ENCODE measurements around the gene SPRY4. TPM values are rescaled to one million over a fixed set of nuclear protein-coding genes. Genes with fewer than 3 reads are reported as not detected.
"Not testable (repeated sequence)": the region's sequence is repeated elsewhere in the genome, so short reads cannot be mapped to it uniquely, and the experiment has no call there.

The SPRY4 gene
- total RNA-seq, 1 experiment from 2014 or later = 35.5 TPM

DNA sequence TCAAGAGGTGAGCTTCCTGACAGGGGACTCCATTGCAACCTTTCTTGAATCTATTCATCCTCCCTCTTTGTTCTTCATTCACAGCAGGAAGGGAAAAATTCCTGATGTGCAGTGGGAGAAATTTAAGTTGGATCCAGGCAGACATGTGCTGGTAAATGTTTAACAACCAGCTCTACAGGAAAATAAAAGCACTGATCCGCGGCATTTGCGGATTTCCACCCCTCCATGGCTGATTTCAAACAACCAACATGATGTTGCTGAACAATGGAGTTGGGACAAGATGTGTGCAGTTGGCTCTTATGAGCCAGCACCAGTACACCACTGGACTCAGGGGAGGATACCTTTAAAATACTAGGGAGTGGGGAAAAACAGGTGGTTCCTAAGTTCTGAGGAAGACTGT, 47.0 kb downstream of the SPRY4 start:
- Histone ChIP-seq H3K9me3 (ENCODE audit: low read depth, low read length, poor library complexity, severe bottlenecking) (no peaks in the 10 kb centered on the region), H3K4me1 (ENCODE audit: insufficient read depth, low read length, poor library complexity, severe bottlenecking) (peaks cover 13% of the 10 kb centered on the region), H3K36me3 (ENCODE audit: insufficient read depth, low read length, poor library complexity, severe bottlenecking) (no peaks in the 10 kb centered on the region), H3K4me3 (ENCODE audit: low read depth, low read length, poor library complexity, severe bottlenecking) (no peak overlapping the region), H3K27ac (ENCODE audit: low read depth, low read length, poor library complexity, severe bottlenecking) (no peak overlapping the region), H3K27me3 (replicated peaks; ENCODE audit: insufficient read depth, low read depth, low read length, poor library complexity) (no peaks in the 10 kb centered on the region)
- DNase-seq (ENCODE audit: low spot score) = no peak
- POLR2A ChIA-PET (ENCODE audit: low non-redundant PET) = no interaction called here
- intact Hi-C loops (cut with micrococcal nuclease; ENCODE audit: unreplicated experiment) = no loop called here
- CTCF ChIA-PET = no interaction called here
- BruUV-seq (replicated peaks) = no TSS peak
- TF ChIP-seq EZH2 (IDR thresholded peaks at IDR 0.05; ENCODE audit: borderline replicate concordance, low read depth, low read length, poor library complexity, severe bottlenecking) = no peak
- TF ChIP-seq, protein P1, sequence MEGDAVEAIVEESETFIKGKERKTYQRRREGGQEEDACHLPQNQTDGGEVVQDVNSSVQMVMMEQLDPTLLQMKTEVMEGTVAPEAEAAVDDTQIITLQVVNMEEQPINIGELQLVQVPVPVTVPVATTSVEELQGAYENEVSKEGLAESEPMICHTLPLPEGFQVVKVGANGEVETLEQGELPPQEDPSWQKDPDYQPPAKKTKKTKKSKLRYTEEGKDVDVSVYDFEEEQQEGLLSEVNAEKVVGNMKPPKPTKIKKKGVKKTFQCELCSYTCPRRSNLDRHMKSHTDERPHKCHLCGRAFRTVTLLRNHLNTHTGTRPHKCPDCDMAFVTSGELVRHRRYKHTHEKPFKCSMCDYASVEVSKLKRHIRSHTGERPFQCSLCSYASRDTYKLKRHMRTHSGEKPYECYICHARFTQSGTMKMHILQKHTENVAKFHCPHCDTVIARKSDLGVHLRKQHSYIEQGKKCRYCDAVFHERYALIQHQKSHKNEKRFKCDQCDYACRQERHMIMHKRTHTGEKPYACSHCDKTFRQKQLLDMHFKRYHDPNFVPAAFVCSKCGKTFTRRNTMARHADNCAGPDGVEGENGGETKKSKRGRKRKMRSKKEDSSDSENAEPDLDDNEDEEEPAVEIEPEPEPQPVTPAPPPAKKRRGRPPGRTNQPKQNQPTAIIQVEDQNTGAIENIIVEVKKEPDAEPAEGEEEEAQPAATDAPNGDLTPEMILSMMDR (conservative IDR thresholded peaks at IDR 0.05; ENCODE audit: low read depth, low read length) = no peak

DNA sequence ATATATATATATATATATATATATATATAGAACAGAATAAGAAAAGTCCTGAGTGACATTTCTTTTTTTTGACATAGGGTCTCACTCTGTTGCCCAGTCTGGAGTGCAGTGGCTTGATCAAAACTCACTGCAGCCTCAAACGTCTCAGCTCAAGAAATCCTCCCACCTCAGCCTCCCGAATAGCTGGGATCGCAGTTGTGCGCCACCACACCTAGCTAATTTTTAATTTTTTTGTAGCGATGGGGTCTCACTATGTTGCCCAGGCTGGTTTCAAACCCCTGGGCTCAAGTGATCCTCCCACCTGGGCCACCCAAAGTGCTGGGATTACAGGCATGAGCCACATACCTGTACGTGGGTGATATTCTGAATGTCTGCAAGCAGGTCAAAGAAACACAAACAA, 48.3 kb downstream of the SPRY4 start:
- Histone ChIP-seq H3K4me3 (ENCODE audit: low read depth, low read length, poor library complexity, severe bottlenecking) (no peak overlapping the region), H3K27ac (ENCODE audit: low read depth, low read length, poor library complexity, severe bottlenecking) (no peak overlapping the region), H3K9me3 (ENCODE audit: low read depth, low read length, poor library complexity, severe bottlenecking) (no peaks in the 10 kb centered on the region), H3K4me1 (ENCODE audit: insufficient read depth, low read length, poor library complexity, severe bottlenecking) (peaks cover 13% of the 10 kb centered on the region), H3K36me3 (ENCODE audit: insufficient read depth, low read length, poor library complexity, severe bottlenecking) (no peaks in the 10 kb centered on the region), H3K27me3 (replicated peaks; ENCODE audit: insufficient read depth, low read depth, low read length, poor library complexity) (no peaks in the 10 kb centered on the region)
- ChIA-PET POLR2A (ENCODE audit: low non-redundant PET) (no interaction called here), CTCF (no interaction called here)
- intact Hi-C loops (cut with micrococcal nuclease; ENCODE audit: unreplicated experiment) = no loop called here
- BruUV-seq (replicated peaks) = no TSS peak
- DNase-seq (ENCODE audit: low spot score) = no peak
- TF ChIP-seq, protein P1 (conservative IDR thresholded peaks at IDR 0.05; ENCODE audit: low read depth, low read length) = no peak

DNA sequence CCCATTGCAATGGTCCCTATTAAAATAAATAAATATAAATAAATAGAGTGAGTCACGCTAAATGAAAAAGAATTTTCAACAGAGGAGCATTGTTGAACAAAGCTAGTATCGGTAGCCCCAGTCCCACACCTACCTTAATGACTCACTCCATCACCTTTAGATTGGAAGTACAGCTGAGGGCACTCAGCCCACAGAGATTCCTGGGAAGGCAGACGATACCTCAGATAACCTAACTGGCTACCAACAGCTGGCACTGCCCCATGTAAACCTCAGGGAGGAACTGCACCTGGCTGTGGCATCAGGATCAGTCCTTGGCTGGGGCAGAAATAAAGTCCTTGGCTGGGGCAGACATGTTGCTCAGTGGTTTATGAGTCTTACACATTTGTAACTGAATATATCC, 49.3 kb downstream of the SPRY4 start:
- intact Hi-C loops (cut with micrococcal nuclease; ENCODE audit: unreplicated experiment) = no loop called here
- Histone ChIP-seq H3K4me3 (ENCODE audit: low read depth, low read length, poor library complexity, severe bottlenecking) (no peak overlapping the region), H3K27ac (ENCODE audit: low read depth, low read length, poor library complexity, severe bottlenecking) (no peak overlapping the region), H3K27me3 (replicated peaks; ENCODE audit: insufficient read depth, low read depth, low read length, poor library complexity) (no peaks in the 10 kb centered on the region), H3K36me3 (ENCODE audit: insufficient read depth, low read length, poor library complexity, severe bottlenecking) (no peaks in the 10 kb centered on the region), H3K4me1 (ENCODE audit: insufficient read depth, low read length, poor library complexity, severe bottlenecking) (peaks cover 9% of the 10 kb centered on the region), H3K9me3 (ENCODE audit: low read depth, low read length, poor library complexity, severe bottlenecking) (no peaks in the 10 kb centered on the region)
- BruUV-seq (replicated peaks) = no TSS peak
- CTCF ChIA-PET = no interaction called here
- TF ChIP-seq EZH2 (IDR thresholded peaks at IDR 0.05; ENCODE audit: borderline replicate concordance, low read depth, low read length, poor library complexity, severe bottlenecking) = no peak
- TF ChIP-seq, protein P1 (conservative IDR thresholded peaks at IDR 0.05; ENCODE audit: low read depth, low read length) = no peak
- POLR2A ChIA-PET (ENCODE audit: low non-redundant PET) = no interaction called here
- no peak for DNase-seq (ENCODE audit: low spot score)

DNA sequence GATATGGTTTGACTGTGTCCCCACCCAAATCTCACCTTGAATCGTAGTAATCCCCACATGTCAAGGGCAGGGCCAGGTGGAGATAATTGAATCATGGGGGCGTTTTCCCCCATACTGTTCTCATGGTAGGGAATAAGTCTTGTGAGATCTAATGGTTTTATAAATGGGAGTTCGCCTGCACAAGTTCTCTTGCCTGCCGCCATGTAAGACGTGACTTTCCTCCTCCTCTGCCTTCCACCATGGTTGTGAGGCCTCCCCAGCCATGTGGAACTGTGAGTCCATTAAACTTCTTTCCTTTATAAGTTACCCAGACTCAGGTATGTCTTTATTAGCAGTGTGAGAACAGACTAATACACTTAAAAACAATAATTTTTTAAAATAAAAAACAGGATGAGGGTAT, 52.2 kb downstream of the SPRY4 start:
- DNase-seq (ENCODE audit: low spot score); H3K4me1 ChIP-seq (ENCODE audit: insufficient read depth, low read length, poor library complexity, severe bottlenecking); H3K36me3 ChIP-seq (ENCODE audit: insufficient read depth, low read length, poor library complexity, severe bottlenecking); intact Hi-C loops (cut with micrococcal nuclease; ENCODE audit: unreplicated experiment); CTCF ChIA-PET; H3K27me3 ChIP-seq (replicated peaks; ENCODE audit: insufficient read depth, low read depth, low read length, poor library complexity); H3K4me3 ChIP-seq (ENCODE audit: low read depth, low read length, poor library complexity, severe bottlenecking); BruUV-seq (replicated peaks); POLR2A ChIA-PET (ENCODE audit: low non-redundant PET); H3K27ac ChIP-seq (ENCODE audit: low read depth, low read length, poor library complexity, severe bottlenecking); H3K9me3 ChIP-seq (ENCODE audit: low read depth, low read length, poor library complexity, severe bottlenecking): not testable (repeated sequence)

DNA sequence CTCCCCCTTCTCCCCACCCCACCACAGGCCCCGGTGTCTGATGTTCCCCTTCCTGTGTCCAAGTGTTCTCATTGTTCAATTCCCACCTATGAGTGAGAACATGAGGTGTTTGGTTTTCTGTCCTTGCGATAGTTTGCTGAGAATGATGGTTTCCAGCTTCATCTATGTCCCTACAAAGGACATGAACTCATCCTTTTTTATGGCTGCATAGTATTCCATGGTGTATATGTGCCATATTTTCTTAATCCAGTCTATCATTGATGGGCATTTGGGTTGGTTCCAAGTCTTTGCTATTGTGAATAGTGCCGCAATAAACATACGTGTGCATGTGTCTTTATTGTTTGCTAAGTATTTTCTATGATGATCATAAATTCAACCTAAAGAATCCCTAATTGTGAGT, 60.7 kb downstream of the SPRY4 start:
- H3K9me3 ChIP-seq (ENCODE audit: low read depth, low read length, poor library complexity, severe bottlenecking); BruUV-seq (replicated peaks); CTCF ChIA-PET; H3K4me3 ChIP-seq (ENCODE audit: low read depth, low read length, poor library complexity, severe bottlenecking); H3K36me3 ChIP-seq (ENCODE audit: insufficient read depth, low read length, poor library complexity, severe bottlenecking); H3K4me1 ChIP-seq (ENCODE audit: insufficient read depth, low read length, poor library complexity, severe bottlenecking); H3K27me3 ChIP-seq (replicated peaks; ENCODE audit: insufficient read depth, low read depth, low read length, poor library complexity); DNase-seq (ENCODE audit: low spot score); H3K27ac ChIP-seq (ENCODE audit: low read depth, low read length, poor library complexity, severe bottlenecking); POLR2A ChIA-PET (ENCODE audit: low non-redundant PET); intact Hi-C loops (cut with micrococcal nuclease; ENCODE audit: unreplicated experiment): not testable (repeated sequence)
